NB4 (cell line): ENCODE data around the gene SH3BP4.

Experiments
- DNase-seq: peaks from one replicate; pipeline ENCODE4 v3.0.0; 2010; ENCODE audit warnings: low read depth
- H3K4me3 ChIP-seq: one replicate; pipeline ENCODE4 v1.5.1; 2011; ENCODE audit warnings: mild to moderate bottlenecking, low read depth, low read length, moderate library complexity
- MYC ChIP-seq: IDR thresholded peaks from 2 replicates; pipeline ENCODE4 v1.6.1; 2011; ENCODE audit warnings: low read depth, low read length
- POLR2A ChIP-seq: IDR thresholded peaks from 2 replicates; pipeline ENCODE4 v1.6.1; 2011; ENCODE audit warnings: mild to moderate bottlenecking; ENCODE audit not compliant: insufficient read length; ENCODE audit errors: extremely low read depth
- TF ChIP-seq, protein P1 (sequence below): IDR thresholded peaks from one replicate; pipeline ENCODE4 v1.5.1; 2012; ENCODE audit warnings: low read depth, low read length
- TF ChIP-seq, protein P2 (sequence below): IDR thresholded peaks from 2 replicates; pipeline ENCODE4 v1.6.1; 2011; ENCODE audit warnings: low read depth, low read length

The SH3BP4 gene

DNA sequence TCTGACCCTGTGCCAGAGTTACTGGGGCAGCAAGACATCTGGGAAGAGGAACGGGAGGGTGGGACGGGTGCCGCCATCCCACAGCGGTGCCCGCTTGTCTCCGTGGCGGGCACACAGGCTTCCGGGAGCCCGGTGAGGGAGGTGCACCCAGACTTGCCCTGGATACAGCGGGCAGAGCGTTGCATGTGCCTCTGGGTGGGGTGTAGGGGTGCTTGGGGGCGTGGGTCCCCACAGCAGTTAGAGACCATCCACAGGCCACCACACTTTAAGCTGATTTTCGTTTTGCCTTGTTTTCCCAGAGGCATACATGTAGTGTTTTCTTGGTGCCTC lies 45.1 kb downstream of the SH3BP4 start:
- no peak overlapping the region for H3K4me3 ChIP-seq
- TF ChIP-seq, protein P1, sequence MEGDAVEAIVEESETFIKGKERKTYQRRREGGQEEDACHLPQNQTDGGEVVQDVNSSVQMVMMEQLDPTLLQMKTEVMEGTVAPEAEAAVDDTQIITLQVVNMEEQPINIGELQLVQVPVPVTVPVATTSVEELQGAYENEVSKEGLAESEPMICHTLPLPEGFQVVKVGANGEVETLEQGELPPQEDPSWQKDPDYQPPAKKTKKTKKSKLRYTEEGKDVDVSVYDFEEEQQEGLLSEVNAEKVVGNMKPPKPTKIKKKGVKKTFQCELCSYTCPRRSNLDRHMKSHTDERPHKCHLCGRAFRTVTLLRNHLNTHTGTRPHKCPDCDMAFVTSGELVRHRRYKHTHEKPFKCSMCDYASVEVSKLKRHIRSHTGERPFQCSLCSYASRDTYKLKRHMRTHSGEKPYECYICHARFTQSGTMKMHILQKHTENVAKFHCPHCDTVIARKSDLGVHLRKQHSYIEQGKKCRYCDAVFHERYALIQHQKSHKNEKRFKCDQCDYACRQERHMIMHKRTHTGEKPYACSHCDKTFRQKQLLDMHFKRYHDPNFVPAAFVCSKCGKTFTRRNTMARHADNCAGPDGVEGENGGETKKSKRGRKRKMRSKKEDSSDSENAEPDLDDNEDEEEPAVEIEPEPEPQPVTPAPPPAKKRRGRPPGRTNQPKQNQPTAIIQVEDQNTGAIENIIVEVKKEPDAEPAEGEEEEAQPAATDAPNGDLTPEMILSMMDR, result no peak
- TF ChIP-seq POLR2A (no peak), MYC (no peak)
- TF ChIP-seq, protein P2, sequence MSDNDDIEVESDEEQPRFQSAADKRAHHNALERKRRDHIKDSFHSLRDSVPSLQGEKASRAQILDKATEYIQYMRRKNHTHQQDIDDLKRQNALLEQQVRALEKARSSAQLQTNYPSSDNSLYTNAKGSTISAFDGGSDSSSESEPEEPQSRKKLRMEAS, result no peak
- DNase-seq, result no peak

DNA sequence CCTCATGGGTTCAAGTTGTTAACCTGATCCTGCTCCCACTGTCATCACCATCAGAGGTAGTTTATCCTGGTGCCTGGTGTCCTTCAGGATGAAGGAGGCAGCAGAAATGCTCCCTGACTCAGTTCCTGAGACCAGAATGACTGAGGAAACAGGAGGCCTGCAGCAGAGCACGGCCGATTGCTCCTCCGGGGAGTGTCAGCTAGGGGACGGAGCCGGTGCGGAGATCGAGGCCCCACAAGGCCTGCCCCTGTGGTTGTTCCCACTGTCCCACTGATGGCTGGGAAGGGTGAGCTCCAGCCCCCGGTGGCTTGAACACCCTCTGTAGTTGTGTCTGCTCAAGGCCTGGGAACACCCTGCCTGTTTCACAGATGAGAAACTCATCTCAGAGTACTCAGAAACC lies 45.6 kb downstream of the SH3BP4 start:
- TF ChIP-seq, protein P1, result no peak
- TF ChIP-seq, protein P2, result no peak
- TF ChIP-seq MYC, result no peak
- DNase-seq, result no peak
- H3K4me3 ChIP-seq, result no peak overlapping the region

DNA sequence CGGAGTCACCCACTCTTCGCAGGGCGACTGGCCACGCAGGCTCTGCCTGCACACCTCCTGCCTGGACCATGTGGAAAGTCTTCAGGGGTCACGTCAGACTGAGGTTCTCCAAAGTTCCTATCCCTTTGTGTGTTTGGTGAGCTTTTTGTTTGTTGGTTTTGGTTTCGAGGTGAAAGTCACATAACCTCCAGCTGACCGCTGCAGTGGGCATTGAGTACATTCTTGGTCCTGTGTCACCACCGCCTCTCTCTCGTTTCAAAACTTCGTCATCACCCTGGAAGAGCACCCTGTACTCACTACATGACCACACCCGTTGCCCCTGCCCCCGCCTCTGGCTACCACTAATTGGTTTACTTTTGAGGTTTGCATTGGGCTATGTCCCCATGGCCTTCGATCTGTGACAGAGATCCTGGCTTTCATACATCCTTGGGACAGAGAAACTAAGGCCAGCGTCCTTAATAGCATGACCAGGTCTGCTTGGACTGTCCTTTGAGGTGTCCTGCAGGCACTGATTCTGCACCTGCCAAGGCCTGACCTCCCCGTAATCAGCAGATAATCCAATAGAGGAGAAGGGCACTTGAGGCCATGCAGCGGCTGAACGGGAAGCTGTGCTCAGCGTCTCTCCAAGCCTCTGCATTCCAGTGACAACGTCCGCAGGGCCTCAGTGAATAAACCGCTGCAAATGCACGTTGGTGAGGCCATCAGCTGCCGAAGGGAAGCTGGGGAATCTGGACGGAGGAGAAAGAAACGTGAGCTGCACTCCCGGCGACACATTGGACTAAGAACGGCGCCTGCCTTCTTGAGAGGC lies 46.8 kb downstream of the SH3BP4 start:
- H3K4me3 ChIP-seq, result no peak overlapping the region
- no peak for DNase-seq
- TF ChIP-seq, protein P1, result no peak
- TF ChIP-seq, protein P2, result no peak
- TF ChIP-seq MYC (no peak), POLR2A (no peak)

DNA sequence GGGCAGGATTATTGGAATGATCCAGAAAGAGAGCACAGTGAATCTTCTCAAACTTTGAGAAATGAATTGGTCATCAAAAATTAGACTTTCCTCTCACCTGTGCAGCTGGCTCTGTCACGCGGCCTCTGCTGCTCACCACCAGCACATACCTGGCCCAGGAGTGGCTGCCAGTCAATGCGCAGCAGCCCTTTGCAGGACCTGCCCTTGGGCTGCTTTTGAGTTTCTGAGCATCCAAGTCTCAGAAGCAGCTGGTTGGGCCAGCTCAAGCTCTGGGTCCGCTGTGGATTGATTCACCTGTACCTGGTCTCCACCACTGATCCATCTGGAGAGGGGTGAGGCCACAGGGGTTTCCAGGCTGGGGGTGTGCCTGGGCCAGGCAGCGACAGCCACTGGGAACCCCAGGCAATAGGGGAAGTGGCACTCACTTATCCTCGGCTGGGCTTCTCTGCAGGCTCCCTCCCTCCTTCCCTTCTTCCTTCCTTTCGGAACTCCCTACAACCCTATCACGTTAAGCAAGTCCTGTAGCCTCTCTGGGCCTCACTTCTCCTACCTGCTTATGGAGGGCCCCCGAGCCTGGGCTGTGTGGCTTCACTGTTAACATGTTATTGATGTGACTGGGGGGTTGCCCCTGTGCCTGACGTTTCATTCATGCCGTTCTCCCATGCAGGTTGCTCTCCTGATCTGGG lies 48.1 kb downstream of the SH3BP4 start:
- DNase-seq, result no peak
- no peak overlapping the region for H3K4me3 ChIP-seq
- TF ChIP-seq POLR2A (no peak), MYC (no peak)
- TF ChIP-seq, protein P2, result no peak
- TF ChIP-seq, protein P1, result no peak

DNA sequence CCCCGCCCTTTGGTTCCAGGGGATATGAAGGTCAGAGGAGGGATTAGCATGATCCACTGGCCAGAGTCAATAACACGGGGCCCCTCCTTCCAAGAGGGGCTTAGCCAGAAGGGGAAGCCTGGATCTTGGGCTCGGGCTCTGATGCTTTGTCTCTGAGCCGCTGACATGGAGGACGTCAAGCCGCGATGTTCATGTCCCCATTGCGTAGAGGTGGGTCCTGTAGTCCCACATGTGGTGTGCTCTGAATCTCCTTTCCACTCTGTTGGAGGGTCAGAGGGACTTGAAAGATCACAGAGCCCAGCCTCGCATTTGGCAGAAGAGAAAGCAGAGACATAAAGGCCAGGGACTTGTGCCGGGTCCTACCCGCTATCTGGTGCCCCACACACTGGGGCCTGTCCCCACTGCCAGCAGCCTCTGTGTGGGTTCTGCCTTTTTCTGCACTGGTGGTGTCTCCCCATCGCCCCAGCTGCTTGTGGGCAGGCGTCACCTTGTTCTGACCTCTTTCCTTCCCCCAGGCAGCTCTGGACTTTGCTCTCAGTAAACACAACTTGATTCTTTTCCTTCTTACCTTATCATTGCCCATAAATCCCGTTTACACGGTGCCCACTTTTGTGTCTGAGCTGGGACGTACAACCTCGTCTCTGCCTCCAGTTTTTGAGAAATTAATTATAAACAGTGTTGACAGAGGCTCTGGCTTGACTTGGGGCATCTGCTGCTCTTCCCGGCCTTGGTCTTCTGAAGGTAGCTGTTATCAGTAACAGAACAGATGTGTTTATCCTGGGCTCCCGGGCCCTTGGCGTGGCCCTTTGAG lies 48.8 kb downstream of the SH3BP4 start:
- DNase-seq, result no peak
- TF ChIP-seq, protein P2, result no peak
- TF ChIP-seq, protein P1, result no peak
- TF ChIP-seq MYC (no peak), POLR2A (no peak)
- H3K4me3 ChIP-seq, result no peak overlapping the region
